ENCODE results near the gene TUBB3.

GRCh38 chr16:89898201-89898967, 24.8 kb upstream of the TUBB3 start:
- TF ChIP-seq POLR2A (IDR thresholded peaks at IDR 0.05) (no peak), POLR2AphosphoS5 (IDR thresholded peaks at IDR 0.05) (no peak), CTCF (IDR thresholded peaks at IDR 0.05) (no peak), EP300 (IDR thresholded peaks at IDR 0.05) (no peak)

All from gastroesophageal sphincter (tissue), 3 donors.